ENCODE measurements around the gene CABLES1. TPM values are rescaled to one million over a fixed set of nuclear protein-coding genes. Genes with fewer than 3 reads are reported as not detected.
A peak's percentile ranks its signal among the peaks of the same experiment; 100 is the strongest.

Gene CABLES1
- total RNA-seq, 1 experiment from 2014 or later: 66.4 TPM

- no TSS peak for BruUV-seq (replicated peaks)
- intact Hi-C loops (cut with micrococcal nuclease; ENCODE audit: unreplicated experiment): no loop called here
- CTCF ChIA-PET: no interaction called here
- no peak overlapping the region for H3K4me3 ChIP-seq (ENCODE audit: low read depth in 2 of 2, low read length in 2 of 2)
- POLR2A ChIA-PET: interaction anchor here (0.9 kb wide), 1 partner anchor 64 kb away, joined by 3 read pairs; no protein-coding TSS in a partner anchor
- peaks cover 9% of the 10 kb centered on the region; the same call in 1 of the 2 replicates for H3K4me1 ChIP-seq (ENCODE audit: control insufficient read depth, insufficient read depth, low read length)
- ATAC-seq: no peak
- no peaks in the 10 kb centered on the region for H3K27me3 ChIP-seq (ENCODE audit: control insufficient read depth, insufficient read depth, low read length)
- in situ Hi-C loops (cut with HindIII; ENCODE audit: low pct_unique_long_range_greater_than_20kb, low sequenced_read_pairs): no loop called here
- peak overlapping the region; percentile 8; the same call in 1 of the 2 replicates for H3K27ac ChIP-seq (ENCODE audit: low read length)
- TF ChIP-seq REST (IDR thresholded peaks at IDR 0.05; ENCODE audit: insufficient read depth in 1 of 2, low read depth in 2 of 2, low read length in 1 of 2) (no peak), SIN3A (IDR thresholded peaks at IDR 0.05; ENCODE audit: borderline replicate concordance, insufficient read depth, low read depth, low read length) (no peak), TCF7L2 (IDR thresholded peaks at IDR 0.05; ENCODE audit: low read depth, low read length) (no peak), POLR2AphosphoS5 (IDR thresholded peaks at IDR 0.05; ENCODE audit: low read depth, low read length) (no peak)
- TF ChIP-seq, protein P1, sequence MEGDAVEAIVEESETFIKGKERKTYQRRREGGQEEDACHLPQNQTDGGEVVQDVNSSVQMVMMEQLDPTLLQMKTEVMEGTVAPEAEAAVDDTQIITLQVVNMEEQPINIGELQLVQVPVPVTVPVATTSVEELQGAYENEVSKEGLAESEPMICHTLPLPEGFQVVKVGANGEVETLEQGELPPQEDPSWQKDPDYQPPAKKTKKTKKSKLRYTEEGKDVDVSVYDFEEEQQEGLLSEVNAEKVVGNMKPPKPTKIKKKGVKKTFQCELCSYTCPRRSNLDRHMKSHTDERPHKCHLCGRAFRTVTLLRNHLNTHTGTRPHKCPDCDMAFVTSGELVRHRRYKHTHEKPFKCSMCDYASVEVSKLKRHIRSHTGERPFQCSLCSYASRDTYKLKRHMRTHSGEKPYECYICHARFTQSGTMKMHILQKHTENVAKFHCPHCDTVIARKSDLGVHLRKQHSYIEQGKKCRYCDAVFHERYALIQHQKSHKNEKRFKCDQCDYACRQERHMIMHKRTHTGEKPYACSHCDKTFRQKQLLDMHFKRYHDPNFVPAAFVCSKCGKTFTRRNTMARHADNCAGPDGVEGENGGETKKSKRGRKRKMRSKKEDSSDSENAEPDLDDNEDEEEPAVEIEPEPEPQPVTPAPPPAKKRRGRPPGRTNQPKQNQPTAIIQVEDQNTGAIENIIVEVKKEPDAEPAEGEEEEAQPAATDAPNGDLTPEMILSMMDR (IDR thresholded peaks at IDR 0.05): no peak
- H3K36me3 ChIP-seq (ENCODE audit: control insufficient read depth, insufficient read depth, low read length): no peaks in the 10 kb centered on the region
- no peak for DNase-seq (ENCODE audit: low read depth, low spot score)
- no peaks in the 10 kb centered on the region for H3K9me3 ChIP-seq (ENCODE audit: control insufficient read depth, insufficient read depth, low read depth, low read length)
Observed at GRCh38 chr18:23227726-23228070, 92.4 kb downstream of the CABLES1 start.

DNA sequence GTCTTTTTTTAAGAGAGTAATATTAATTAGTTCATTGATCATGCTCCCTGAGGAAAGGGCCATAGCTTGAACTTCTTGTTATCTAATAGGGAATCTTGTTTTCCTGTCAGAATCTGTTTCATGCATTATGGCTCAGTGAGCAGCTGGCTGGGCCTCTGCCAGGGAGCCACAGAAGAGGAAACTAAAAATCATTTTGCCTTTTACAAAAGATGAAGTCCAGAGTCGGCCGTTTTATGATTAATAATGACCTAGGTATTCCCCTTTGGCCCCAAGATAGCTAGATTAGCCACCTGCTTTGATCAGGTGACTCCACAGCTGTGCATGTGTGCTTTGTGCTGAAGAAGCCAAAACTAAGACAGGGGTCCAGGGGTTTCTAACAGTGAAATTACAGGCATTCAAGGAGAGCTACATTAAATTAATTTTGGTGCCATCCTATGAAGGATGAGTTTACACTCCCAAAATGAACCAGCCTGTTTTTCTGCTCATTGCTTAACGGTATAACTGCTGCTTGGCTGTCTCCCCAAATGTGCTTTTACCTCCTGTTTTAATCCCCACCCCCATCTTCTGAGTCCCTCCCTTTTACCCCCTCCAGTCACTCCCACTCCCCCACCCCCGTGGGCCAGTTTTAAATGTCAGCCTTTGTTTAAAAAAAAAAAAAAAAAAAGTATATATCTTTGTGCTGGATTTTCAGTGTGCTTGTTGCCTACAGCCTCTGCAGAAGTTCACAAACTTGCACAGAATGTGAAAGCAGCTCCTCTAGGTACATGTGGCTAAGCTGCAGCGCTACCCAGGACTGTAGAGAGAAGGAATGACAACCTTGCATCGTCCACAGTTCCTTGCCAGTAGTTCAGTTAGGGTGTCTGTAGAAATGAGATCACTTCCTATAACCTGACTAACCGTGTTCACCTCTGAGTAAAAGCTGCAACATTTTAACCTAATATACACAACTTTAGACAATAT, 93.1 kb downstream of the CABLES1 start:
- H3K9me3 ChIP-seq (ENCODE audit: control insufficient read depth, insufficient read depth, low read depth, low read length): no peaks in the 10 kb centered on the region
- peak overlapping the region; percentile 8; the same call in 1 of the 2 replicates for H3K27ac ChIP-seq (ENCODE audit: low read length)
- POLR2A ChIA-PET: interaction anchor here (0.9 kb wide), 1 partner anchor 63 kb away, joined by 3 read pairs; no protein-coding TSS in a partner anchor
- H3K4me1 ChIP-seq (ENCODE audit: control insufficient read depth, insufficient read depth, low read length): peaks cover 9% of the 10 kb centered on the region; the same call in 1 of the 2 replicates
- CTCF ChIA-PET: interaction anchor here (0.6 kb wide), 1 partner anchor 149 kb away, joined by 3 read pairs; no protein-coding TSS in a partner anchor
- TF ChIP-seq POLR2AphosphoS5 (IDR thresholded peaks at IDR 0.05; ENCODE audit: low read depth, low read length): no peak
- TF ChIP-seq REST (IDR thresholded peaks at IDR 0.05; ENCODE audit: insufficient read depth in 1 of 2, low read depth in 2 of 2, low read length in 1 of 2): no peak
- no peak for TF ChIP-seq TCF7L2 (IDR thresholded peaks at IDR 0.05; ENCODE audit: low read depth, low read length)
- TF ChIP-seq, protein P1 (IDR thresholded peaks at IDR 0.05): no peak
- no peak for TF ChIP-seq SIN3A (IDR thresholded peaks at IDR 0.05; ENCODE audit: borderline replicate concordance, insufficient read depth, low read depth, low read length)
- intact Hi-C loops (cut with micrococcal nuclease; ENCODE audit: unreplicated experiment): no loop called here
- BruUV-seq (replicated peaks): no TSS peak
- ATAC-seq (0 out of 2 replicates have a peak, but pooled peaks have one; percentile 46), DNase-seq (ENCODE audit: low read depth, low spot score) (no peak)
- in situ Hi-C loops (cut with HindIII; ENCODE audit: low pct_unique_long_range_greater_than_20kb, low sequenced_read_pairs): no loop called here
- no peaks in the 10 kb centered on the region for H3K36me3 ChIP-seq (ENCODE audit: control insufficient read depth, insufficient read depth, low read length)
- H3K27me3 ChIP-seq (ENCODE audit: control insufficient read depth, insufficient read depth, low read length): no peaks in the 10 kb centered on the region
- no peak overlapping the region for H3K4me3 ChIP-seq (ENCODE audit: low read depth in 2 of 2, low read length in 2 of 2)

Measured in Panc1 (cell line).